Liver (tissue), 9 donors: ENCODE data around the gene HDAC2. TPM values are rescaled to one million over a fixed set of nuclear protein-coding genes. Genes with fewer than 3 reads are reported as not detected.

Source experiments
- DNase-seq: peaks from one replicate; pipeline ENCODE4 v3.0.0-alpha.2; 2017; ENCODE audit warnings: low spot score
- H3K27ac ChIP-seq, 2 donors: one replicate each; pipeline ENCODE4 v1.7.0; 2013; ENCODE audit warnings: inconsistent platforms in 2 of 2, low read length in 2 of 2, control low read depth in 1 of 2, low read depth in 1 of 2, mild to moderate bottlenecking in 1 of 2
- H3K27me3 ChIP-seq, 4 donors: one replicate each; pipeline versions ENCODE4 v1.6.1 to v1.7.0; 2013; ENCODE audit warnings: low read length in 3 of 4, inconsistent platforms in 1 of 4, mild to moderate bottlenecking in 1 of 4, moderate library complexity in 1 of 4; ENCODE audit not compliant: control insufficient read depth in 4 of 4, insufficient read depth in 4 of 4
- H3K36me3 ChIP-seq, 4 donors: one replicate each; pipeline versions ENCODE4 v1.6.1 to v1.7.0; 2013; ENCODE audit warnings: low read length in 3 of 4, mild to moderate bottlenecking in 3 of 4, low read depth in 1 of 4, moderate library complexity in 1 of 4; ENCODE audit not compliant: control insufficient read depth in 4 of 4, insufficient read depth in 3 of 4
- H3K4me1 ChIP-seq, 4 donors: one replicate each; pipeline versions ENCODE4 v1.6.1 to v1.7.0; 2013; ENCODE audit warnings: low read length in 3 of 4, mild to moderate bottlenecking in 3 of 4, moderate library complexity in 1 of 4; ENCODE audit not compliant: control insufficient read depth in 4 of 4, insufficient read depth in 4 of 4
- H3K4me3 ChIP-seq, 3 donors: one replicate each; pipeline versions ENCODE4 v1.6.1 to v1.7.0; 2013; ENCODE audit warnings: low read length in 3 of 3, control low read depth in 1 of 3, low read depth in 1 of 3, mild to moderate bottlenecking in 1 of 3
- H3K9ac ChIP-seq, 2 donors: one replicate each; pipeline ENCODE4 v1.7.0; 2013; ENCODE audit warnings: low read length in 2 of 2, mild to moderate bottlenecking in 2 of 2, moderate library complexity in 2 of 2, control low read depth in 1 of 2, low read depth in 1 of 2
- H3K9me3 ChIP-seq, 4 donors: one replicate each; pipeline versions ENCODE4 v1.6.1 to v1.7.0; 2013; ENCODE audit warnings: low read length in 3 of 4; ENCODE audit not compliant: control insufficient read depth in 4 of 4
- ATF3 ChIP-seq: IDR thresholded peaks from 2 replicates; pipeline ENCODE4 v1.6.1; 2016; ENCODE audit warnings: antibody characterized with exemption
- CTCF ChIP-seq: fragments of 150-350 bp; IDR thresholded peaks from 2 replicates; pipeline ENCODE4 v1.5.1; 2017; ENCODE audit warnings: improper control_type of control experiment, low read depth, low read length; ENCODE audit not compliant: missing input control
- EGR1 ChIP-seq, 2 donors: IDR thresholded peaks; 2 replicates each; pipeline ENCODE4 v1.6.1; 2016 to 2018; ENCODE audit warnings: antibody characterized with exemption in 2 of 2, low read depth in 2 of 2
- FOXA1 ChIP-seq: IDR thresholded peaks from 2 replicates; pipeline ENCODE4 v1.6.1; 2016; ENCODE audit warnings: antibody characterized with exemption
- FOXA2 ChIP-seq: IDR thresholded peaks from 2 replicates; pipeline ENCODE4 v1.6.1; 2016; ENCODE audit warnings: antibody characterized with exemption
- GABPA ChIP-seq, 2 donors: IDR thresholded peaks in 1 of 2; conservative IDR thresholded peaks in 1 of 2; 2 replicates each; pipeline ENCODE4 v1.6.1; 2016; ENCODE audit warnings: antibody characterized with exemption in 2 of 2, mild to moderate bottlenecking in 1 of 2, moderate library complexity in 1 of 2
- HNF4A ChIP-seq, 2 donors: conservative IDR thresholded peaks; 2 replicates each; pipeline ENCODE4 v1.6.1; 2016; ENCODE audit warnings: antibody characterized with exemption in 2 of 2, mild to moderate bottlenecking in 2 of 2
- HNF4G ChIP-seq: IDR thresholded peaks from 2 replicates; pipeline ENCODE4 v1.6.1; 2016; ENCODE audit warnings: antibody characterized with exemption
- JUND ChIP-seq, 2 donors: IDR thresholded peaks; 2 replicates each; pipeline ENCODE4 v1.6.1; 2016; ENCODE audit warnings: antibody characterized with exemption in 2 of 2
- MAX ChIP-seq: IDR thresholded peaks from 2 replicates; pipeline ENCODE4 v1.6.1; 2016; ENCODE audit warnings: antibody characterized with exemption
- NR2F2 ChIP-seq: IDR thresholded peaks from 2 replicates; pipeline ENCODE4 v1.6.1; 2016; ENCODE audit warnings: antibody characterized with exemption
- RAD21 ChIP-seq, 2 donors: IDR thresholded peaks; 2 replicates each; pipeline ENCODE4 v1.6.1; 2016; ENCODE audit warnings: antibody characterized with exemption in 2 of 2, mild to moderate bottlenecking in 2 of 2
- REST ChIP-seq: IDR thresholded peaks from 2 replicates; pipeline ENCODE4 v1.6.1; 2016; ENCODE audit warnings: antibody characterized with exemption, mild to moderate bottlenecking
- RXRA ChIP-seq, 2 donors: IDR thresholded peaks; 2 replicates each; pipeline ENCODE4 v1.6.1; 2017 to 2018; ENCODE audit warnings: antibody characterized with exemption in 2 of 2, mild to moderate bottlenecking in 1 of 2
- SP1 ChIP-seq: IDR thresholded peaks from 2 replicates; pipeline ENCODE4 v1.6.1; 2018; ENCODE audit warnings: antibody characterized with exemption, mild to moderate bottlenecking
- TAF1 ChIP-seq: conservative IDR thresholded peaks from 2 replicates; pipeline ENCODE4 v1.6.1; 2016; ENCODE audit warnings: antibody characterized with exemption, mild to moderate bottlenecking
- YY1 ChIP-seq: IDR thresholded peaks from 2 replicates; pipeline ENCODE4 v1.6.1; 2016; ENCODE audit warnings: antibody characterized with exemption, mild to moderate bottlenecking
- ZBTB33 ChIP-seq: IDR thresholded peaks from 2 replicates; pipeline ENCODE4 v1.6.1; 2016; ENCODE audit warnings: antibody characterized with exemption
- WGBS: extraction: QIAGEN DNeasy Blood & Tissue Kit; methylation state at CpG from one replicate; pipeline ENCODE4 v1.1.7; 2013; 5-methylcytosine and 5-hydroxymethylcytosine counted together
- polyA plus RNA-seq, 2 donors: library from polyadenylated mRNA; stranded (reverse) in 1 of 2; unstranded in 1 of 2; fragments of 200-250 nt in 1 of 2; fragments of >200 nt in 1 of 2; fragmentation: Nextera tagmentation in 1 of 2; extraction: Ambion mirVana in 1 of 2; gene quantifications; one replicate each; pipeline versions ENCODE4 v1.2.1 to v1.2.3, GENCODE V29; 2013 to 2015
- total RNA-seq, 2 donors: library from RNA; depleted of rRNA; stranded (reverse); fragments of >200 nt; gene quantifications; one replicate each; pipeline ENCODE4 v1.2.3, GENCODE V29; 2014
- donor health status: healthy.
- donor health status: healthy.
- donor health status: healthy.
- donor health status: healthy.
- donor health status: healthy.

The HDAC2 gene
- total and polyA plus RNA-seq, 4 donors = 14.7 to 56.9 (median 21.0) TPM

GRCh38 chr6:114001354-114001753, 30.4 kb upstream of the HDAC2 start (continued):
- TF ChIP-seq FOXA2 = no peak
- TF ChIP-seq MAX = no peak
- TF ChIP-seq ZBTB33 = no peak
- TF ChIP-seq TAF1 = no peak

- WGBS = 85% methylated on average over 2 of the region's 2 CpGs
- Histone ChIP-seq H3K27me3 (no peaks in the 10 kb centered on the region), H3K9me3 (peaks cover 0 to 2% (median 0%) of the 10 kb centered on the region in 4 donors), H3K4me1 (no peaks in the 10 kb centered on the region), H3K36me3 (no peaks in the 10 kb centered on the region), H3K27ac (no peak overlapping the region), H3K4me3 (no peak overlapping the region), H3K9ac (no peak overlapping the region)
- no peak for DNase-seq
- TF ChIP-seq HNF4G (no peak), TAF1 (no peak), FOXA1 (no peak), MAX (no peak), FOXA2 (no peak), REST (no peak), JUND (IDR thresholded peaks at IDR 0.05) (no peak), EGR1 (IDR thresholded peaks at IDR 0.05; ENCODE audit: low read depth in 2 of 2) (no peak), ATF3 (no peak), YY1 (no peak), RAD21 (IDR thresholded peaks at IDR 0.05) (no peak), HNF4A (conservative IDR thresholded peaks at IDR 0.05) (no peak), SP1 (no peak), GABPA (IDR thresholded peaks at IDR 0.05 in 1 of 2, conservative IDR thresholded peaks at IDR 0.05 in 1 of 2) (no peak), ZBTB33 (no peak), RXRA (IDR thresholded peaks at IDR 0.05) (no peak), NR2F2 (no peak), CTCF (no peak)
These were observed 29.1 kb upstream of the HDAC2 start for GRCh38 chr6:114000069-114000468.
